HCT116 (cell line): ENCODE data around the gene ATXN7L2. TPM values are rescaled to one million over a fixed set of nuclear protein-coding genes. Genes with fewer than 3 reads are reported as not detected.

ENCODE experiments used
- ATAC-seq: fragments of 200-7000 bp; cut with Tn5 transposase; 2 replicates; pipeline ENCODE4 v1.9.1; 2020; ENCODE audit warnings: mild to moderate bottlenecking, moderate library complexity
- BruUV-seq: library from RNA; stranded (reverse); fragments of 400-500 nt; replicated peaks from 2 replicates; lab custom pipeline; 2021; lab: Mats Ljungman, UMichigan
- CTCF ChIA-PET: fragments of 300-600 bp; sonication (Branson Sonifier 250); formaldehyde crosslinking; loops from one replicate; lab custom pipeline; 2021; ENCODE audit warnings: antibody characterized with exemption; lab: Charles Lee
- POLR2A ChIA-PET: fragments of 300-600, 350-600 bp; sonication (Branson Sonifier 250); formaldehyde crosslinking; loops from one replicate; lab custom pipeline; 2021; ENCODE audit warnings: antibody characterized with exemption; lab: Charles Lee
- RAD21 ChIA-PET, 2 experiments: fragments of 300-600 bp; sonication (Branson Sonifier 250); formaldehyde crosslinking; loops; one replicate each; lab custom pipeline; 2023; ENCODE audit warnings: low total read pairs in 2 of 2; ENCODE audit not compliant: uncharacterized antibody in 2 of 2, unreplicated experiment in 2 of 2, low non-redundant PET in 1 of 2; lab: Charles Lee
- DNase-seq: peaks from one replicate; pipeline ENCODE4 v3.0.0-alpha.2; 2010; ENCODE audit warnings: low read depth, low spot score
- H2AFZ ChIP-seq: fragments of 200-600 bp; shearing (Covaris generic), sonication (generic); 2 replicates; pipeline ENCODE4 v1.6.1; 2017; ENCODE audit warnings: low read depth, mixed run types, mixed read lengths, antibody characterized with exemption, low read length; ENCODE audit not compliant: poor library complexity, severe bottlenecking
- H3K27ac ChIP-seq: 2 replicates; pipeline ENCODE4 v1.5.1; 2012; ENCODE audit warnings: low read depth, low read length
- H3K27me3 ChIP-seq: fragments of 200-600 bp; sonication (generic); 2 replicates; pipeline ENCODE4 v1.6.1; 2016; ENCODE audit warnings: mixed run types, low read length, mixed read lengths; ENCODE audit not compliant: insufficient read depth
- H3K36me3 ChIP-seq, 2 experiments: fragments of 200-500 bp in 1 of 2; fragments of 200-600 bp in 1 of 2; sonication (Bioruptor generic) in 1 of 2; sonication (generic) in 1 of 2; 2 replicates each; pipeline versions ENCODE4 v1.5.1 to v1.6.1; 2014 to 2016; ENCODE audit warnings: low read length in 2 of 2, inconsistent platforms in 1 of 2, mixed read lengths in 1 of 2, mixed run types in 1 of 2; ENCODE audit not compliant: insufficient read depth in 2 of 2, control insufficient read depth in 1 of 2
- H3K4me1 ChIP-seq, 2 experiments: fragments of 200-600 bp in 1 of 2; sonication (generic) in 1 of 2; 2 replicates each; pipeline versions ENCODE4 v1.5.1 to v1.6.1; 2012 to 2017; ENCODE audit warnings: low read length in 2 of 2, inconsistent platforms in 1 of 2, mild to moderate bottlenecking in 1 of 2, mixed read lengths in 1 of 2, mixed run types in 1 of 2, moderate library complexity in 1 of 2; ENCODE audit not compliant: insufficient read depth in 2 of 2, control insufficient read depth in 1 of 2
- H3K4me2 ChIP-seq: fragments of 200-600 bp; sonication (generic); 2 replicates; pipeline ENCODE4 v1.6.1; 2017; ENCODE audit warnings: mixed run types, low read length, mixed read lengths
- H3K4me3 ChIP-seq, 2 experiments: fragments of 200-600 bp in 1 of 2; sonication (generic) in 1 of 2; replicated peaks in 1 of 2; 2 replicates each; pipeline ENCODE4 v1.5.1; 2011 to 2016; ENCODE audit warnings: low read length in 2 of 2, control low read depth in 1 of 2, low read depth in 1 of 2, mild to moderate bottlenecking in 1 of 2, mixed read lengths in 1 of 2, mixed run types in 1 of 2
- H3K79me2 ChIP-seq: fragments of 200-600 bp; sonication (generic); 2 replicates; pipeline ENCODE4 v1.6.1; 2017; ENCODE audit warnings: mild to moderate bottlenecking, mixed run types, low read length, moderate library complexity, mixed read lengths; ENCODE audit not compliant: insufficient read depth
- H3K9ac ChIP-seq: fragments of 200-600 bp; sonication (generic); 2 replicates; pipeline ENCODE4 v1.6.1; 2016; ENCODE audit warnings: low read length, mixed read lengths
- H3K9me2 ChIP-seq: fragments of 200-600 bp; sonication (generic), shearing (Covaris generic); 2 replicates; pipeline ENCODE4 v1.6.1; 2017; ENCODE audit warnings: mixed run types, mild to moderate bottlenecking, moderate library complexity; ENCODE audit not compliant: insufficient read depth
- H3K9me3 ChIP-seq, 2 experiments: fragments of 200-500 bp in 1 of 2; fragments of 200-600 bp in 1 of 2; sonication (Bioruptor generic) in 1 of 2; sonication (generic) in 1 of 2; 2 replicates each; pipeline ENCODE4 v1.6.1; 2014 to 2017; ENCODE audit warnings: low read length in 2 of 2, mixed read lengths in 2 of 2, inconsistent platforms in 1 of 2, low read depth in 1 of 2, mild to moderate bottlenecking in 1 of 2, mixed run types in 1 of 2, moderate library complexity in 1 of 2; ENCODE audit not compliant: control insufficient read depth in 1 of 2, insufficient read depth in 1 of 2
- H4K20me1 ChIP-seq: fragments of 200-600 bp; sonication (generic), shearing (Covaris generic); 2 replicates; pipeline ENCODE4 v1.6.1; 2017; ENCODE audit warnings: mixed run types, mild to moderate bottlenecking, moderate library complexity; ENCODE audit not compliant: insufficient read depth
- EZH2 ChIP-seq: fragments of 200-600 bp; sonication (generic); IDR thresholded peaks from 2 replicates; pipeline ENCODE4 v1.6.1; 2017; ENCODE audit warnings: antibody characterized with exemption, mixed run types
- FOSL1 ChIP-seq: IDR thresholded peaks from 2 replicates; pipeline ENCODE4 v1.6.1; 2012; ENCODE audit warnings: low read depth
- JUND ChIP-seq: IDR thresholded peaks from 2 replicates; pipeline ENCODE4 v1.6.1; 2012
- POLR2AphosphoS5 ChIP-seq: IDR thresholded peaks from 2 replicates; pipeline ENCODE4 v1.6.1; 2011; ENCODE audit warnings: mild to moderate bottlenecking, low read depth, low read length, moderate library complexity
- SP1 ChIP-seq: IDR thresholded peaks from 2 replicates; pipeline ENCODE4 v1.6.1; 2012; ENCODE audit warnings: low read depth
- SRF ChIP-seq: IDR thresholded peaks from 2 replicates; pipeline ENCODE4 v1.6.1; 2012; ENCODE audit warnings: low read depth
- TCF7L2 ChIP-seq: IDR thresholded peaks from 2 replicates; pipeline ENCODE4 v1.7.0; 2011; ENCODE audit warnings: borderline replicate concordance, inconsistent platforms; ENCODE audit not compliant: insufficient read depth, insufficient read length; ENCODE audit errors: extremely low read depth
- ZBTB33 ChIP-seq: IDR thresholded peaks from 2 replicates; pipeline ENCODE4 v1.6.1; 2011; ENCODE audit warnings: mild to moderate bottlenecking, low read length, moderate library complexity; ENCODE audit not compliant: insufficient replicate concordance; ENCODE audit errors: extremely low read depth
- ZFX ChIP-seq: fragments of 450-650 bp; IDR thresholded peaks from 2 replicates; pipeline ENCODE4 v1.6.1; 2017
- ZNF274 ChIP-seq: fragments of 200-500 bp; sonication (Bioruptor generic); IDR thresholded peaks from 2 replicates; pipeline ENCODE4 v1.6.1; 2014; ENCODE audit warnings: mild to moderate bottlenecking, low read depth, low read length, inconsistent platforms
- intact Hi-C: fragments of 100-400 bp; cut with micrococcal nuclease; formaldehyde crosslinking; loops from 2 replicates; pipeline ENCODE4 v1.10.0; 2022
- total RNA-seq: library from RNA; stranded (reverse); gene quantifications from one replicate; pipeline ENCODE4 v1.2.1, GENCODE V29; 2021; ENCODE audit not compliant: unreplicated experiment
- TF ChIP-seq, protein P1 (sequence below): IDR thresholded peaks from 2 replicates; pipeline ENCODE4 v1.6.1; 2012
- TF ChIP-seq, protein P2 (sequence below), 3 experiments: fragments of 200-600 bp in 1 of 3; sonication (generic) in 1 of 3; IDR thresholded peaks in 2 of 3; conservative IDR thresholded peaks in 1 of 3; 2 replicates each; pipeline ENCODE4 v1.5.1; 2012 to 2017; ENCODE audit warnings: low read depth in 2 of 3, low read length in 2 of 3, antibody characterized with exemption in 1 of 3, borderline replicate concordance in 1 of 3, control low read depth in 1 of 3, mild to moderate bottlenecking in 1 of 3, mixed read lengths in 1 of 3, mixed run types in 1 of 3, moderate library complexity in 1 of 3; ENCODE audit not compliant: insufficient read depth in 1 of 3

ATXN7L2 gene
- total RNA-seq, 1 experiment from 2014 or later, result 7.2 TPM

DNA sequence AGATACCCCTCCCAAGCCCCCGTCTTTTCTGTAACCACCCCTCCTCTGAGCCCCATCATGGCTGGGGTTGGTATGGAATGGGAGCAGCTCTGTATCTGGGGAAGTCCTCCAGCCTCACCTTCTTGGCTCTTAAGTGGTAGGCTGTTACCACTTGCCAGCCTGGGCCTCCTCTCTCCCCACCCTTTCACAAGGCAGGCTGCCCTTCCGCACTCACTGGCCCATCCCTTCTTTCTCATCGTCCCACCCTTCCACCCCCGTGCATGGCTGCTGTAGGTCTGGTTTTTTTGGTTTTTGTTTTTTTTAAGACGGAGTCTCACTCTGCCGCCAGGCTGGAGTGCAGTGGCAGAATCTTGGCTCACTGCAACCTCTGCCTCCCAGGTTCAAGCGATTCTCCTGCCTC lies 15.4 kb downstream of the ATXN7L2 start:
- TF ChIP-seq SRF, result no peak
- TF ChIP-seq JUND, result no peak
- TF ChIP-seq ZFX, result no peak
- TF ChIP-seq ZBTB33, result no peak
- TF ChIP-seq, protein P1, sequence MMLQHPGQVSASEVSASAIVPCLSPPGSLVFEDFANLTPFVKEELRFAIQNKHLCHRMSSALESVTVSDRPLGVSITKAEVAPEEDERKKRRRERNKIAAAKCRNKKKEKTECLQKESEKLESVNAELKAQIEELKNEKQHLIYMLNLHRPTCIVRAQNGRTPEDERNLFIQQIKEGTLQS, result no peak
- TF ChIP-seq ZNF274, result no peak
- no peak for TF ChIP-seq POLR2AphosphoS5
- TF ChIP-seq TCF7L2, result no peak
- TF ChIP-seq, protein P2, sequence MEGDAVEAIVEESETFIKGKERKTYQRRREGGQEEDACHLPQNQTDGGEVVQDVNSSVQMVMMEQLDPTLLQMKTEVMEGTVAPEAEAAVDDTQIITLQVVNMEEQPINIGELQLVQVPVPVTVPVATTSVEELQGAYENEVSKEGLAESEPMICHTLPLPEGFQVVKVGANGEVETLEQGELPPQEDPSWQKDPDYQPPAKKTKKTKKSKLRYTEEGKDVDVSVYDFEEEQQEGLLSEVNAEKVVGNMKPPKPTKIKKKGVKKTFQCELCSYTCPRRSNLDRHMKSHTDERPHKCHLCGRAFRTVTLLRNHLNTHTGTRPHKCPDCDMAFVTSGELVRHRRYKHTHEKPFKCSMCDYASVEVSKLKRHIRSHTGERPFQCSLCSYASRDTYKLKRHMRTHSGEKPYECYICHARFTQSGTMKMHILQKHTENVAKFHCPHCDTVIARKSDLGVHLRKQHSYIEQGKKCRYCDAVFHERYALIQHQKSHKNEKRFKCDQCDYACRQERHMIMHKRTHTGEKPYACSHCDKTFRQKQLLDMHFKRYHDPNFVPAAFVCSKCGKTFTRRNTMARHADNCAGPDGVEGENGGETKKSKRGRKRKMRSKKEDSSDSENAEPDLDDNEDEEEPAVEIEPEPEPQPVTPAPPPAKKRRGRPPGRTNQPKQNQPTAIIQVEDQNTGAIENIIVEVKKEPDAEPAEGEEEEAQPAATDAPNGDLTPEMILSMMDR (IDR thresholded peaks at IDR 0.05 in 2 of 3, conservative IDR thresholded peaks at IDR 0.05 in 1 of 3; ENCODE audit: borderline replicate concordance in 1 of 3, insufficient read depth in 1 of 3, low read depth in 2 of 3, low read length in 2 of 3), result no peak
- no peak for TF ChIP-seq SP1
- TF ChIP-seq FOSL1, result no peak
- TF ChIP-seq EZH2, result no peak
- ChIA-PET CTCF (interaction anchor here (0.7 to 5.0 kb wide), 5 partner anchors 15 to 164 kb away, joined by 3 to 70 read pairs (median 3); partner anchors contain the start of gene ATXN7L2), RAD21 (interaction anchor here in 1 of 2 experiments (1.8 kb wide), 1 partner anchor 34 kb away, joined by 6 read pairs; no protein-coding TSS in a partner anchor), POLR2A (interaction anchor here (1.1 kb wide), 1 partner anchor 33 kb away, joined by 4 read pairs; no protein-coding TSS in a partner anchor)
- Histone ChIP-seq H3K4me2 (no peak overlapping the region), H3K27me3 (no peaks in the 10 kb centered on the region), H3K9me2 (no peaks in the 10 kb centered on the region), H3K79me2 (no peaks in the 10 kb centered on the region; the same call in 1 of the 2 replicates), H3K4me1 (peaks cover 4 to 11% of the 10 kb centered on the region in 2 experiments; a peak in 2 of 4 replicates), H3K9ac (no peak overlapping the region), H3K4me3 (no peak overlapping the region), H2AFZ (no peak overlapping the region), H3K36me3 (peaks cover 4 to 5% of the 10 kb centered on the region in 2 experiments; a peak in 1 of 4 replicates), H4K20me1 (no peaks in the 10 kb centered on the region), H3K9me3 (no peaks in the 10 kb centered on the region), H3K27ac (no peak overlapping the region)
- ATAC-seq, result no peak
- intact Hi-C loops, result no loop called here
- BruUV-seq, result no TSS peak
- DNase-seq, result no peak
